Measurements from ENCODE around the gene KCNAB2. TPM values are rescaled to one million over a fixed set of nuclear protein-coding genes. Genes with fewer than 3 reads are reported as not detected.

The KCNAB2 gene
- total RNA-seq, 6 experiments from 2014 or later = 4.4 to 14.8 (median 6.9) TPM

GRCh38 chr1:6144175-6144574 lies 98.5 kb downstream of the KCNAB2 start:
- TF ChIP-seq CTCF (IDR thresholded peaks at IDR 0.05) (no peak), POLR2A (IDR thresholded peaks at IDR 0.05) (no peak)
- H3K9me3 ChIP-seq = no peaks in the 10 kb centered on the region
- H3K27me3 ChIP-seq = no peaks in the 10 kb centered on the region
- no peak overlapping the region for H3K4me3 ChIP-seq
- ATAC-seq (no peak), DNase-seq (no peak)
- no peak overlapping the region for H3K27ac ChIP-seq
- WGBS (ENCODE audit: insufficient coverage, low coverage, low lambda C conversion rate, missing lambda C conversion rate) = 69% methylated on average over 2 of the region's 7 CpGs
- intact Hi-C loops (cut with DNase I) = no loop called here
- H3K36me3 ChIP-seq = no peaks in the 10 kb centered on the region
- no peaks in the 10 kb centered on the region for H3K4me1 ChIP-seq

- no peaks in the 10 kb centered on the region for H3K4me1 ChIP-seq
- no peaks in the 10 kb centered on the region for H3K36me3 ChIP-seq
- H3K27me3 ChIP-seq = no peaks in the 10 kb centered on the region
- H3K9me3 ChIP-seq = no peaks in the 10 kb centered on the region
- 64% methylated on average over 2 of the region's 16 CpGs for WGBS (ENCODE audit: insufficient coverage, low coverage, low lambda C conversion rate, missing lambda C conversion rate)
- TF ChIP-seq POLR2A (IDR thresholded peaks at IDR 0.05) (no peak), CTCF (IDR thresholded peaks at IDR 0.05) (no peak)
- H3K4me3 ChIP-seq = no peak overlapping the region
- no peak overlapping the region for H3K27ac ChIP-seq
- DNase-seq (no peak), ATAC-seq (no peak)
- intact Hi-C loops (cut with DNase I) = no loop called here
Observed at GRCh38 chr1:6144647-6145395, 99.1 kb downstream of the KCNAB2 start.

- DNase-seq = no peak
- Histone ChIP-seq H3K4me1 (no peaks in the 10 kb centered on the region), H3K27me3 (no peaks in the 10 kb centered on the region), H3K36me3 (no peaks in the 10 kb centered on the region), H3K4me3 (no peak overlapping the region), H3K9me3 (no peaks in the 10 kb centered on the region), H3K27ac (no peak overlapping the region)
- TF ChIP-seq POLR2A (IDR thresholded peaks at IDR 0.05) (no peak), CTCF (IDR thresholded peaks at IDR 0.05) (no peak)
- intact Hi-C loops (cut with DNase I) = no loop called here
- WGBS (ENCODE audit: insufficient coverage, low coverage, low lambda C conversion rate, missing lambda C conversion rate) = no CpG with 5 or more reads among the region's 2 CpGs
- no peak for ATAC-seq
Observed at GRCh38 chr1:6145396-6145750, 99.7 kb downstream of the KCNAB2 start.

GRCh38 chr1:6145864-6146410 lies 100.2 kb downstream of the KCNAB2 start:
- intact Hi-C loops (cut with DNase I) = no loop called here
- Histone ChIP-seq H3K27me3 (no peaks in the 10 kb centered on the region), H3K27ac (no peak overlapping the region), H3K4me3 (no peak overlapping the region), H3K9me3 (no peaks in the 10 kb centered on the region), H3K36me3 (no peaks in the 10 kb centered on the region), H3K4me1 (no peaks in the 10 kb centered on the region)
- no peak for DNase-seq
- 75% methylated on average over 8 of the region's 24 CpGs for WGBS (ENCODE audit: insufficient coverage, low coverage, low lambda C conversion rate, missing lambda C conversion rate)
- no peak for ATAC-seq
- TF ChIP-seq CTCF (IDR thresholded peaks at IDR 0.05) (no peak), POLR2A (IDR thresholded peaks at IDR 0.05) (no peak)

Measured in right lobe of liver (tissue), 6 donors.